Natural killer cell treated with Interleukin-12 subunit alpha and Interleukin-12 subunit beta and Interleukin-15 and Interleukin-18, amount 100 ng/mL, for 72 hours (primary cell): ENCODE results near the gene TBXAS1. TPM values are rescaled to one million over a fixed set of nuclear protein-coding genes. Genes with fewer than 3 reads are reported as not detected.

ENCODE experiments used
- ATAC-seq, 2 donors: fragments of 150-1000 bp; cut with Tn5 transposase in 1 of 2; sonication (Bioruptor Pico), chemical (Tn5 transposase) in 1 of 2; 2 replicates each; pipeline ENCODE4 v1.10.0; 2021
- DNase-seq: peaks from one replicate; pipeline ENCODE4 v3.0.0; 2022; ENCODE audit warnings: low spot score
- H3K27ac Mint-ChIP-seq, 2 donors: 1 replicate in 1 of 2; 2 replicates in 1 of 2; pipeline ENCODE4 v1.8.0; 2022; ENCODE audit warnings: mixed read lengths in 2 of 2, mild to moderate bottlenecking in 1 of 2, moderate library complexity in 1 of 2
- H3K27me3 Mint-ChIP-seq, 2 donors: 1 replicate in 1 of 2; 2 replicates in 1 of 2; pipeline ENCODE4 v1.8.0; 2022; ENCODE audit warnings: mixed read lengths in 2 of 2
- H3K36me3 Mint-ChIP-seq: one replicate; pipeline ENCODE4 v1.8.0; 2022; ENCODE audit warnings: mixed read lengths
- H3K4me1 Mint-ChIP-seq, 2 donors: 1 replicate in 1 of 2; 2 replicates in 1 of 2; pipeline ENCODE4 v1.8.0; 2022; ENCODE audit warnings: low read depth in 2 of 2, mixed read lengths in 2 of 2, mild to moderate bottlenecking in 1 of 2
- H3K4me3 Mint-ChIP-seq: one replicate; pipeline ENCODE4 v1.8.0; 2022; ENCODE audit warnings: mixed read lengths
- H3K9me3 Mint-ChIP-seq: 2 replicates; pipeline ENCODE4 v1.8.0; 2022; ENCODE audit warnings: mixed read lengths
- total RNA-seq, 2 donors: library from RNA; stranded (reverse); gene quantifications; one replicate each; pipeline ENCODE4 v1.2.3, GENCODE V29; 2022

TBXAS1 gene
- total RNA-seq, 2 donors from 2014 or later, result 104 to 130 TPM

- peak; percentile 79 for DNase-seq
- H3K4me1 Mint-ChIP-seq, result peaks cover 71 to 86% of the 10 kb centered on the region in 2 donors
- ATAC-seq, result peak; percentile 41 to 60
- H3K27ac Mint-ChIP-seq, result peak overlapping the region; percentile 95 to 99
- H3K4me3 Mint-ChIP-seq, result peak overlapping the region; percentile 79
- peaks cover 3% of the 10 kb centered on the region for H3K9me3 Mint-ChIP-seq
- H3K27me3 Mint-ChIP-seq, result no peaks in the 10 kb centered on the region
- H3K36me3 Mint-ChIP-seq, result peaks cover 27% of the 10 kb centered on the region
Measured at GRCh38 chr7:139873593-139874301, 44.7 kb downstream of the TBXAS1 start.

GRCh38 chr7:139874302-139874629, 45.2 kb downstream of the TBXAS1 start:
- H3K4me1 Mint-ChIP-seq, result peaks cover 76 to 83% of the 10 kb centered on the region in 2 donors
- H3K4me3 Mint-ChIP-seq, result peak overlapping the region; percentile 79
- ATAC-seq (peak in 1 of 2 donors; percentile 9), DNase-seq (no peak)
- peaks cover 3% of the 10 kb centered on the region for H3K9me3 Mint-ChIP-seq
- H3K36me3 Mint-ChIP-seq, result peaks cover 27% of the 10 kb centered on the region
- H3K27ac Mint-ChIP-seq, result peak overlapping the region; percentile 95 to 99
- no peaks in the 10 kb centered on the region for H3K27me3 Mint-ChIP-seq

- Mint-ChIP-seq H3K9me3 (peaks cover 6% of the 10 kb centered on the region), H3K27ac (peak overlapping the region; percentile 95 to 99), H3K36me3 (peaks cover 39% of the 10 kb centered on the region), H3K4me1 (peaks cover 73 to 77% of the 10 kb centered on the region in 2 donors), H3K27me3 (no peaks in the 10 kb centered on the region), H3K4me3 (peak overlapping the region; percentile 65)
- peak; percentile 82 for DNase-seq
- ATAC-seq, result peak; percentile 86 to 89
Measured at GRCh38 chr7:139875821-139876241, 46.8 kb downstream of the TBXAS1 start.

- Mint-ChIP-seq H3K27me3 (no peaks in the 10 kb centered on the region), H3K4me1 (peaks cover 72 to 75% of the 10 kb centered on the region in 2 donors), H3K27ac (peak overlapping the region; percentile 95 to 99), H3K4me3 (peak overlapping the region; percentile 76), H3K36me3 (peaks cover 45% of the 10 kb centered on the region), H3K9me3 (peaks cover 6% of the 10 kb centered on the region)
- DNase-seq (no peak), ATAC-seq (no peak)
Measured at GRCh38 chr7:139876622-139877283, 47.7 kb downstream of the TBXAS1 start.

- DNase-seq (no peak), ATAC-seq (peak in 1 of 2 donors; percentile 56)
- Mint-ChIP-seq H3K4me3 (peak overlapping the region; percentile 71), H3K4me1 (peaks cover 83 to 84% of the 10 kb centered on the region in 2 donors), H3K9me3 (peaks cover 15% of the 10 kb centered on the region), H3K27me3 (no peaks in the 10 kb centered on the region), H3K27ac (peak overlapping the region; percentile 85 to 99), H3K36me3 (peaks cover 39% of the 10 kb centered on the region)
Measured at GRCh38 chr7:139883814-139884213, 54.8 kb downstream of the TBXAS1 start.

- peaks cover 85 to 89% of the 10 kb centered on the region in 2 donors for H3K4me1 Mint-ChIP-seq
- peak overlapping the region; percentile 85 to 99 for H3K27ac Mint-ChIP-seq
- H3K27me3 Mint-ChIP-seq, result no peaks in the 10 kb centered on the region
- ATAC-seq, result no peak
- no peak for DNase-seq
- peaks cover 45% of the 10 kb centered on the region for H3K36me3 Mint-ChIP-seq
- H3K9me3 Mint-ChIP-seq, result peaks cover 15% of the 10 kb centered on the region
- peak overlapping the region; percentile 71 for H3K4me3 Mint-ChIP-seq
Measured at GRCh38 chr7:139884441-139884840, 55.4 kb downstream of the TBXAS1 start.

- no peak for DNase-seq
- Mint-ChIP-seq H3K9me3 (peaks cover 12% of the 10 kb centered on the region), H3K27ac (peak overlapping the region; percentile 85 to 99), H3K4me3 (peak overlapping the region; percentile 71), H3K27me3 (no peaks in the 10 kb centered on the region), H3K36me3 (peaks cover 37% of the 10 kb centered on the region), H3K4me1 (peaks cover 81 to 83% of the 10 kb centered on the region in 2 donors)
- no peak for ATAC-seq
Measured at GRCh38 chr7:139885511-139885910, 56.4 kb downstream of the TBXAS1 start.

GRCh38 chr7:139886206-139886605, 57.1 kb downstream of the TBXAS1 start:
- Mint-ChIP-seq H3K4me1 (peaks cover 84 to 85% of the 10 kb centered on the region in 2 donors), H3K27me3 (no peaks in the 10 kb centered on the region), H3K27ac (peak overlapping the region; percentile 85 to 99), H3K9me3 (peaks cover 15% of the 10 kb centered on the region), H3K4me3 (peak overlapping the region; percentile 71), H3K36me3 (peaks cover 35% of the 10 kb centered on the region)
- DNase-seq (peak; percentile 83), ATAC-seq (peak; percentile 88 to 94)

- H3K36me3 Mint-ChIP-seq, result peaks cover 30% of the 10 kb centered on the region
- peak overlapping the region; percentile 71 for H3K4me3 Mint-ChIP-seq
- H3K4me1 Mint-ChIP-seq, result peaks cover 78 to 82% of the 10 kb centered on the region in 2 donors
- peaks cover 14% of the 10 kb centered on the region for H3K9me3 Mint-ChIP-seq
- H3K27me3 Mint-ChIP-seq, result no peaks in the 10 kb centered on the region
- peak overlapping the region; percentile 85 to 99 for H3K27ac Mint-ChIP-seq
- DNase-seq (no peak), ATAC-seq (no peak)
Measured at GRCh38 chr7:139886899-139887298, 57.8 kb downstream of the TBXAS1 start.

GRCh38 chr7:139887992-139888481, 59.0 kb downstream of the TBXAS1 start:
- Mint-ChIP-seq H3K36me3 (peaks cover 24% of the 10 kb centered on the region), H3K9me3 (peaks cover 11% of the 10 kb centered on the region), H3K4me3 (peak overlapping the region; percentile 53), H3K4me1 (peaks cover 68 to 73% of the 10 kb centered on the region in 2 donors), H3K27me3 (no peaks in the 10 kb centered on the region), H3K27ac (peak overlapping the region; percentile 85 to 99)
- no peak for ATAC-seq
- no peak for DNase-seq

GRCh38 chr7:139889186-139889871, 60.3 kb downstream of the TBXAS1 start:
- no peak for DNase-seq
- ATAC-seq, result no peak
- Mint-ChIP-seq H3K27ac (peak overlapping the region; percentile 85 to 99), H3K4me1 (peaks cover 55 to 69% of the 10 kb centered on the region in 2 donors), H3K27me3 (no peaks in the 10 kb centered on the region), H3K9me3 (peaks cover 11% of the 10 kb centered on the region), H3K4me3 (peak overlapping the region; percentile 53), H3K36me3 (peaks cover 24% of the 10 kb centered on the region)

GRCh38 chr7:139893461-139893860, 64.4 kb downstream of the TBXAS1 start:
- Mint-ChIP-seq H3K4me3 (no peak overlapping the region), H3K4me1 (peaks cover 44 to 65% of the 10 kb centered on the region in 2 donors), H3K27ac (peak overlapping the region; percentile 68 to 98), H3K27me3 (no peaks in the 10 kb centered on the region), H3K36me3 (peaks cover 30% of the 10 kb centered on the region), H3K9me3 (peaks cover 15% of the 10 kb centered on the region)
- DNase-seq (no peak), ATAC-seq (no peak)

- peaks cover 39 to 64% of the 10 kb centered on the region in 2 donors for H3K4me1 Mint-ChIP-seq
- DNase-seq (no peak), ATAC-seq (no peak)
- H3K9me3 Mint-ChIP-seq, result peaks cover 12% of the 10 kb centered on the region
- H3K27me3 Mint-ChIP-seq, result no peaks in the 10 kb centered on the region
- H3K36me3 Mint-ChIP-seq, result peaks cover 25% of the 10 kb centered on the region
- no peak overlapping the region for H3K4me3 Mint-ChIP-seq
- H3K27ac Mint-ChIP-seq, result peak overlapping the region; percentile 68 to 98
Measured at GRCh38 chr7:139893999-139894398, 64.9 kb downstream of the TBXAS1 start.
